Thymus (tissue), 11 donors: ENCODE results near the gene CA10. TPM values are rescaled to one million over a fixed set of nuclear protein-coding genes. Genes with fewer than 3 reads are reported as not detected.

Experiments
- DNase-seq, 9 donors: peaks; one replicate each; pipeline ENCODE4 v3.0.0-alpha.2; 2013; ENCODE audit warnings: low spot score in 9 of 9, low read depth in 6 of 9, missing footprints in 1 of 9
- H3K27ac ChIP-seq, 2 donors: one replicate each; pipeline ENCODE4 v1.5.1; 2013; ENCODE audit warnings: control low read depth in 1 of 2, low read depth in 1 of 2, low read length in 1 of 2, mild to moderate bottlenecking in 1 of 2, moderate library complexity in 1 of 2
- H3K27me3 ChIP-seq, 2 donors: one replicate each; pipeline ENCODE4 v1.5.1; 2013; ENCODE audit warnings: low read length in 1 of 2; ENCODE audit not compliant: control insufficient read depth in 2 of 2, insufficient read depth in 1 of 2
- H3K36me3 ChIP-seq, 2 donors: one replicate each; pipeline ENCODE4 v1.5.1; 2013; ENCODE audit warnings: low read length in 1 of 2, mild to moderate bottlenecking in 1 of 2, moderate library complexity in 1 of 2; ENCODE audit not compliant: control insufficient read depth in 2 of 2, insufficient read depth in 2 of 2
- H3K4me1 ChIP-seq, 2 donors: one replicate each; pipeline ENCODE4 v1.5.1; 2013; ENCODE audit warnings: low read length in 2 of 2; ENCODE audit not compliant: control insufficient read depth in 2 of 2, insufficient read depth in 2 of 2
- H3K4me3 ChIP-seq, 2 donors: one replicate each; pipeline ENCODE4 v1.5.1; 2013; ENCODE audit warnings: low read length in 2 of 2, control low read depth in 1 of 2, mild to moderate bottlenecking in 1 of 2
- H3K9me3 ChIP-seq, 2 donors: one replicate each; pipeline ENCODE4 v1.5.1; 2013; ENCODE audit warnings: low read length in 1 of 2, mild to moderate bottlenecking in 1 of 2; ENCODE audit not compliant: control insufficient read depth in 2 of 2, insufficient read depth in 1 of 2
- WGBS: extraction: QIAGEN DNeasy Blood & Tissue Kit; methylation state at CpG from one replicate; pipeline ENCODE4 v1.1.7; 2013; 5-methylcytosine and 5-hydroxymethylcytosine counted together
- polyA plus RNA-seq: library from polyadenylated mRNA; stranded (reverse); fragments of 200-250 nt; gene quantifications from one replicate; pipeline ENCODE4 v1.2.3, GENCODE V29; 2013
- total RNA-seq: library from RNA; stranded (reverse); fragments of 120-200 nt; gene quantifications from one replicate; pipeline ENCODE4 v1.2.4, GENCODE V29; 2013
- donor health status: healthy.

Gene CA10
- total and polyA plus RNA-seq, 2 donors, result 0.25 to 0.61 TPM

DNA sequence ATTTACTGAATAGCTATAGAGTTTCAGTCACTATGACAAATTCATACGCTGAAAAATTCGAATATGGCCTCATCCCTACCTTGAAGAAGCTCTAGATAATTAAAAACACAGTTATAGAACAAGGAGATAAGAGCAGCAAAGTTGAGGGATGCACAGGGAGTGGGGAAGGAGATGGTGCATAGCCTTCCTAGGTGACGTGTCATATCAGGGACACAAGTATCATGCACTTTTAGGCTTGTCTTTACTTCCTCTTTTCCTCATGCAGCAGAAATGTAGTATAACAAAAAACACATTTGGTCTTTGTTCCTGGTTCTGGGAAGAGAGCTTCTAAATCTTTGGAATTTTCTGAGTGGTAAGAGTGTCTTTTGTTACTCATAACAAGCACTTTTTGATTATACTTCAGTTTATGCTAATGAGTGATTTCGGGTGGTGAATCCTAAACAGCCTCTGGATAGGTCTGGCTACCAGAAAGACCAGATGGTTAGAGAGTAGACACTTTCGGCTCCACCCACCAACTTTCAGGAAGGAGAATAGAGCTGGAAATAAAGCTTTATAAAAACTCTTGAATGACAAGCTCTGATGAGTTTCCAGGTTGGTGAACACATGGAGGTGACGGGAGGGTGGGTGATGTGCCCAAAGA lies 556.8 kb downstream of the CA10 start:
- no peaks in the 10 kb centered on the region for H3K9me3 ChIP-seq
- WGBS, result 77% methylated on average over 6 of the region's 6 CpGs
- no peak overlapping the region for H3K4me3 ChIP-seq
- H3K27ac ChIP-seq, result no peak overlapping the region
- H3K27me3 ChIP-seq, result no peaks in the 10 kb centered on the region
- H3K36me3 ChIP-seq, result no peaks in the 10 kb centered on the region
- no peak for DNase-seq
- no peaks in the 10 kb centered on the region for H3K4me1 ChIP-seq

DNA sequence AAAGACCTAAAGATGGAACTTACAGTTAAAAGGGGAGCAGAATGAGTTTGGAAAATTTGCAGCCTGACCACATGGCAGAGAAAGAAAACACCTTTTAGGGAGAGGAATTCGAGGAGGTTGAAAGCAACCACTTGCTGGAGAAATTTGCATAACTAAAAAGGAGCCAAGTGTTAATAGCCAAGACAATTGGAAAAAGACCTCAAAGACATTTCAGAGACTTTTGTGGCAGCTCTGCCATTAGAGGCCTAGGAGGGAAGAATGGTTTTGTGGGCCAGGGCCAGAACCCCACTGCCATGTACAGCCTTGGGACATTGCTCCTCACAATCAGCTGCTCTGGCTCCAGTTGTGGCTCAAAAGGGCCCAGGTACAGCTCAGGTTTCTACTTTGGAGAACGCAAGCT lies 559.7 kb downstream of the CA10 start:
- DNase-seq, result no peak
- no peaks in the 10 kb centered on the region for H3K9me3 ChIP-seq
- no peaks in the 10 kb centered on the region for H3K27me3 ChIP-seq
- WGBS, result 55% methylated on average over 2 of the region's 2 CpGs
- no peaks in the 10 kb centered on the region for H3K36me3 ChIP-seq
- H3K4me1 ChIP-seq, result no peaks in the 10 kb centered on the region
- H3K4me3 ChIP-seq, result no peak overlapping the region
- H3K27ac ChIP-seq, result no peak overlapping the region

- WGBS, result 96% methylated on average over 4 of the region's 4 CpGs
- H3K9me3 ChIP-seq, result no peaks in the 10 kb centered on the region
- H3K4me3 ChIP-seq, result no peak overlapping the region
- no peak for DNase-seq
- H3K27ac ChIP-seq, result no peak overlapping the region
- H3K4me1 ChIP-seq, result no peaks in the 10 kb centered on the region
- H3K36me3 ChIP-seq, result no peaks in the 10 kb centered on the region
- H3K27me3 ChIP-seq, result no peaks in the 10 kb centered on the region
Observed at GRCh38 chr17:51597345-51597744, 561.2 kb downstream of the CA10 start.

DNA sequence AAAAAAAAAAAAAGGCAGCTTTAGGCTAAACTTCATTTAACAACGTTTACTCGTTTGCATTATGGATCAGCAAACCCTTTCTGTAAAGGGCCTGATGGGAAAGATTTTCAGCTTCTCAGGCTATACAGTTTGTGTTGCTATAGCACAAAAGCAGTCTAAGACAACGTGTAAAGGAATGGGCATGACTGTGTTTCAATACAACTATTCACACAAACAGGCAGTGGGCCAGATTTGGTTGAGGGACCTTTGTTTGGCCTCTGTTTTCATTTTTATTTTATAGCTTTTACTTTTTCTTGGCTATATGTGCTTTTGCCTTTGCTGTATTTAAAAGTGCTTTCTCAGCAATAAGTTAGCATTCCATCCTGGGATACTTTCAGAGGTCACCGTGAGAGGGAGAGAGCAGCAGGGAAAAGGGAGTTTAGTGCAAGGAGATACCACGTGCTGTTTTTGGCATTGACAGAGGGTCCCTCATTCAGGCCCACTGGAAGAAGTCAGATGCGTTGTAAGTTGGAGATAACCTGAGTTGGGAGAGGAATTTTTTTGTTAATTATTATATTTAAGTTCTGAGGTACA lies 562.6 kb downstream of the CA10 start:
- Histone ChIP-seq H3K4me3 (no peak overlapping the region), H3K4me1 (no peaks in the 10 kb centered on the region), H3K9me3 (no peaks in the 10 kb centered on the region), H3K27me3 (no peaks in the 10 kb centered on the region), H3K36me3 (no peaks in the 10 kb centered on the region), H3K27ac (no peak overlapping the region)
- DNase-seq, result no peak
- 84% methylated on average over 6 of the region's 6 CpGs for WGBS

GRCh38 chr17:51590071-51590656 lies 568.4 kb downstream of the CA10 start:
- H3K4me1 ChIP-seq, result no peaks in the 10 kb centered on the region
- H3K36me3 ChIP-seq, result no peaks in the 10 kb centered on the region
- 82% methylated on average over 4 of the region's 4 CpGs for WGBS
- H3K4me3 ChIP-seq, result no peak overlapping the region
- no peaks in the 10 kb centered on the region for H3K27me3 ChIP-seq
- no peak for DNase-seq
- no peaks in the 10 kb centered on the region for H3K9me3 ChIP-seq
- H3K27ac ChIP-seq, result no peak overlapping the region

DNA sequence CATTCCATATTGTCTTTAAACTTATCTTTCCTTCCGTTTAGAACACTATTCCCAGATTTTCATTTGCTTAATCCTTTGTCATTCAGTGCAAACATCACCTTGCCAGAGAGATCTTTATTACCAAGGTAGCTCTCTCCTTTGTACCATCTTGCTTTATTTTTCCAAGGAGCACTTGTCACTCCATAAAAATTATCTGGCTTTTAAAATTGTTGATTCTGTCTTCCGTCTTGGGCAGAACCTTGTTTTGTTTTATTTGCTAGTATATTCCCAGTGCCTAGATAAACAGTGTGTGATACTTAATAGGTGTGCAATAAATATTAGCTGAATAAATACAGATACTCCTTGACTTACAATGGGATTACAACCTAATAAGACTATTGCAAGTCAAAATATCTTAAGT lies 570.5 kb downstream of the CA10 start:
- no peak for DNase-seq

GRCh38 chr17:51587516-51587915 lies 571.0 kb downstream of the CA10 start:
- Histone ChIP-seq H3K4me1 (no peaks in the 10 kb centered on the region), H3K4me3 (no peak overlapping the region), H3K9me3 (no peaks in the 10 kb centered on the region), H3K27ac (no peak overlapping the region), H3K36me3 (no peaks in the 10 kb centered on the region), H3K27me3 (no peaks in the 10 kb centered on the region)
- WGBS, result 89% methylated on average over 2 of the region's 2 CpGs
- no peak for DNase-seq

More for the DNA sequence above, 570.5 kb downstream of the CA10 start:
- Histone ChIP-seq H3K9me3 (no peaks in the 10 kb centered on the region), H3K4me3 (no peak overlapping the region), H3K27ac (no peak overlapping the region), H3K36me3 (no peaks in the 10 kb centered on the region), H3K4me1 (no peaks in the 10 kb centered on the region), H3K27me3 (no peaks in the 10 kb centered on the region)
- WGBS, result 91% methylated on average over 2 of the region's 2 CpGs

GRCh38 chr17:51585514-51586104 lies 572.9 kb downstream of the CA10 start:
- H3K9me3 ChIP-seq, result no peaks in the 10 kb centered on the region
- DNase-seq, result no peak
- H3K4me1 ChIP-seq, result no peaks in the 10 kb centered on the region
- H3K4me3 ChIP-seq, result no peak overlapping the region
- H3K36me3 ChIP-seq, result no peaks in the 10 kb centered on the region
- 45% methylated on average over 4 of the region's 4 CpGs for WGBS
- H3K27me3 ChIP-seq, result no peaks in the 10 kb centered on the region
- no peak overlapping the region for H3K27ac ChIP-seq

DNA sequence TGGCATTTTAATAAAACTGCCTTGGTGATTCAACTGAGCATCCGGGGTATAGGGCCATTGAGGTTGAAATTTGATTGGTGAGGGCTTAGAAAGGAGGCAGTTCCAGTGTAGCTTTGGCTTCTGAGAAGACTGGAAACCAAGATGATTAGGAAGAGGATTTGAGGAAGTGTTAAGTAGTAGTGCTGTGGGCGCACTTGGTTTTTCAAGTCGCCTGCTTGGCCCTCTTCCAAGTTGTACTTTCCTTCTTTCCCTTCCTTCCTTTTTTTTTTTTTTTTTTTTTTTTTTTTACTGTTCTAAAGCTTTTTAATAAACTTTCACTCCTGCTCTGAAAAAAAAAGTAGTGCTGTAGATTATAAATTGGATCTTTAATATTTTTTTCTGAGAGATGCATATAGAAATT lies 577.6 kb downstream of the CA10 start:
- Histone ChIP-seq H3K4me1 (no peaks in the 10 kb centered on the region), H3K9me3 (no peaks in the 10 kb centered on the region), H3K27ac (no peak overlapping the region), H3K4me3 (no peak overlapping the region), H3K27me3 (no peaks in the 10 kb centered on the region), H3K36me3 (no peaks in the 10 kb centered on the region)
- WGBS, result 40% methylated on average over 3 of the region's 3 CpGs
- DNase-seq, result no peak
